ENCODE data around the gene PDK2.

GRCh38 chr17:50060951-50061712 lies 34.0 kb upstream of the PDK2 start:
- no peak for TF ChIP-seq CTCF (IDR thresholded peaks at IDR 0.05)
- no peak for TF ChIP-seq POLR2A (IDR thresholded peaks at IDR 0.05)
- TF ChIP-seq EP300 (IDR thresholded peaks at IDR 0.05): peak in 1 of 2 donors; percentile 62
